DND-41 (cell line): ENCODE results near the gene LTBP1.

ENCODE experiments used
- ATAC-seq: fragments of 200-7000 bp; cut with Tn5 transposase; 3 replicates; pipeline ENCODE4 v1.9.1; 2021; ENCODE audit warnings: low read depth; ENCODE audit not compliant: insufficient read depth
- DNase-seq: peaks from one replicate; pipeline ENCODE4 v3.0.0-alpha.2; 2020
- H2AFZ ChIP-seq: 2 replicates; pipeline ENCODE4 v1.6.0; 2012; ENCODE audit warnings: low read depth, low read length
- H3K27ac ChIP-seq: 2 replicates; pipeline ENCODE4 v1.5.1; 2012; ENCODE audit warnings: low read length, inconsistent platforms
- H3K27me3 ChIP-seq: fragments of 200-600 bp; sonication (generic); 2 replicates; pipeline ENCODE4 v1.6.0; 2012; ENCODE audit warnings: low read length, mild to moderate bottlenecking, inconsistent platforms; ENCODE audit not compliant: insufficient read depth, poor library complexity
- H3K36me3 ChIP-seq: 2 replicates; pipeline ENCODE4 v1.5.1; 2012; ENCODE audit warnings: low read length, inconsistent platforms; ENCODE audit not compliant: insufficient read depth
- H3K4me1 ChIP-seq: 2 replicates; pipeline ENCODE4 v1.5.1; 2012; ENCODE audit warnings: mild to moderate bottlenecking, low read length; ENCODE audit not compliant: insufficient read depth
- H3K4me2 ChIP-seq: 2 replicates; pipeline ENCODE4 v1.6.0; 2012; ENCODE audit warnings: mild to moderate bottlenecking, moderate library complexity, low read length, inconsistent platforms; ENCODE audit not compliant: insufficient read depth
- H3K4me3 ChIP-seq, 2 experiments: fragments of 200-600 bp in 1 of 2; shearing (Covaris generic) in 1 of 2; 2 replicates each; pipeline ENCODE4 v1.5.1; 2012 to 2016; ENCODE audit warnings: inconsistent platforms in 2 of 2, low read length in 2 of 2, mild to moderate bottlenecking in 2 of 2, low read depth in 1 of 2, moderate library complexity in 1 of 2
- H3K79me2 ChIP-seq: 2 replicates; pipeline ENCODE4 v1.6.0; 2012; ENCODE audit warnings: low read length, inconsistent platforms; ENCODE audit not compliant: insufficient read depth
- H3K9ac ChIP-seq: 2 replicates; pipeline ENCODE4 v1.6.0; 2012; ENCODE audit warnings: low read depth, mild to moderate bottlenecking, inconsistent platforms, low read length, moderate library complexity
- H3K9me3 ChIP-seq: 2 replicates; pipeline ENCODE4 v1.5.1; 2012; ENCODE audit warnings: low read length, moderate library complexity, mild to moderate bottlenecking, inconsistent platforms; ENCODE audit not compliant: insufficient read depth, severe bottlenecking
- H4K20me1 ChIP-seq: 2 replicates; pipeline ENCODE4 v1.6.0; 2012; ENCODE audit warnings: low read length; ENCODE audit not compliant: insufficient read depth
- EZH2 ChIP-seq: IDR thresholded peaks from 3 replicates; pipeline ENCODE4 v1.6.1; 2012; ENCODE audit warnings: borderline replicate concordance, low read depth, mild to moderate bottlenecking, moderate library complexity, low read length, inconsistent platforms; ENCODE audit not compliant: severe bottlenecking
- TF ChIP-seq, protein P1 (sequence below): IDR thresholded peaks from 2 replicates; pipeline ENCODE4 v1.5.1; 2012; ENCODE audit warnings: borderline replicate concordance, low read length, moderate library complexity, mild to moderate bottlenecking; ENCODE audit not compliant: poor library complexity, severe bottlenecking; ENCODE audit errors: extremely low read depth

LTBP1 gene

DNA sequence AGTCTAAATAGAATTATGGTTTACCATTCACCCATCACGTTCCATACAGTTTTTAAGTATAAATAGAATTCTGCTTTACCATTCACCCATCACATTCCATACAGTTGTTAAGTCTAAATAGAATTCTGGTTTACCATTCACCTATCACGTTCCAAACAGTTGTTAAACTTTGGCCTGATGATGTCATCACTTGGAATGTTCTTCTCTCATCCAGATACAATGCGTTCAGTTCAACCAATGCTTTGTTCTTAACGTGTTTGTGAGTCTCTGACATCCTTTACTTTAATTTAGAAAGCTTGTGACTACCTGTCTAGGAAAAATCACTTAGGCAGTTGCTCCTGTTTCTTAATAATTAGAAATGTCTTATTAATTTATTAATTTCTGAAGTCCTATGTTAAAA lies 293.4 kb downstream of the LTBP1 start:
- no peak for DNase-seq
- Histone ChIP-seq H3K4me2 (no peak overlapping the region), H3K79me2 (no peaks in the 10 kb centered on the region), H2AFZ (no peak overlapping the region), H3K9me3 (no peaks in the 10 kb centered on the region), H3K27ac (no peak overlapping the region), H4K20me1 (no peaks in the 10 kb centered on the region), H3K27me3 (no peaks in the 10 kb centered on the region), H3K9ac (no peak overlapping the region), H3K4me3 (no peak overlapping the region), H3K36me3 (no peaks in the 10 kb centered on the region), H3K4me1 (no peaks in the 10 kb centered on the region)
- no peak for TF ChIP-seq EZH2
- TF ChIP-seq, protein P1, sequence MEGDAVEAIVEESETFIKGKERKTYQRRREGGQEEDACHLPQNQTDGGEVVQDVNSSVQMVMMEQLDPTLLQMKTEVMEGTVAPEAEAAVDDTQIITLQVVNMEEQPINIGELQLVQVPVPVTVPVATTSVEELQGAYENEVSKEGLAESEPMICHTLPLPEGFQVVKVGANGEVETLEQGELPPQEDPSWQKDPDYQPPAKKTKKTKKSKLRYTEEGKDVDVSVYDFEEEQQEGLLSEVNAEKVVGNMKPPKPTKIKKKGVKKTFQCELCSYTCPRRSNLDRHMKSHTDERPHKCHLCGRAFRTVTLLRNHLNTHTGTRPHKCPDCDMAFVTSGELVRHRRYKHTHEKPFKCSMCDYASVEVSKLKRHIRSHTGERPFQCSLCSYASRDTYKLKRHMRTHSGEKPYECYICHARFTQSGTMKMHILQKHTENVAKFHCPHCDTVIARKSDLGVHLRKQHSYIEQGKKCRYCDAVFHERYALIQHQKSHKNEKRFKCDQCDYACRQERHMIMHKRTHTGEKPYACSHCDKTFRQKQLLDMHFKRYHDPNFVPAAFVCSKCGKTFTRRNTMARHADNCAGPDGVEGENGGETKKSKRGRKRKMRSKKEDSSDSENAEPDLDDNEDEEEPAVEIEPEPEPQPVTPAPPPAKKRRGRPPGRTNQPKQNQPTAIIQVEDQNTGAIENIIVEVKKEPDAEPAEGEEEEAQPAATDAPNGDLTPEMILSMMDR, result no peak
- no peak for ATAC-seq

DNA sequence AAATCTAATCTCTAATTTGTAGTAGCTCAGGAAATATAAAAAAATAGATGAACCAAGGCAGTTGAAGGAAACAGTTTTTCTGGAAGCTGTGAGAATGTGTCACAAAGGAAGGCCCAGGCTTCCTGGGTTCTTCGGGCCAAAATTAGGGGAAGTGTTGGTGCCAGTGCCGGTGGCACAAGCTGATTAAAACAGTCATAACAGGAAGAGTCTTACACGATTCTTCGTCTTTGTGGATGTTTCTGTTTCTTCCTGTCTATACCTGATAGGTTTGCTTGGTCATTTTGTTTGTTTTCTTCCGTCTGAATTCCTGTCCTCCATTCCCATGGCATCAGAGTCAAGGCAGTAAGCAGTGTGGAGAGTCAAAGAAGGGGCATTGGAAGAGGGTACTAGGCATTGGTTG lies 294.3 kb downstream of the LTBP1 start:
- Histone ChIP-seq H3K4me1 (no peaks in the 10 kb centered on the region), H3K27ac (no peak overlapping the region), H3K27me3 (no peaks in the 10 kb centered on the region), H2AFZ (no peak overlapping the region), H3K4me3 (no peak overlapping the region), H3K4me2 (no peak overlapping the region), H4K20me1 (no peaks in the 10 kb centered on the region), H3K36me3 (no peaks in the 10 kb centered on the region), H3K9ac (no peak overlapping the region), H3K9me3 (no peaks in the 10 kb centered on the region), H3K79me2 (no peaks in the 10 kb centered on the region)
- ATAC-seq, result no peak
- no peak for DNase-seq
- no peak for TF ChIP-seq EZH2

DNA sequence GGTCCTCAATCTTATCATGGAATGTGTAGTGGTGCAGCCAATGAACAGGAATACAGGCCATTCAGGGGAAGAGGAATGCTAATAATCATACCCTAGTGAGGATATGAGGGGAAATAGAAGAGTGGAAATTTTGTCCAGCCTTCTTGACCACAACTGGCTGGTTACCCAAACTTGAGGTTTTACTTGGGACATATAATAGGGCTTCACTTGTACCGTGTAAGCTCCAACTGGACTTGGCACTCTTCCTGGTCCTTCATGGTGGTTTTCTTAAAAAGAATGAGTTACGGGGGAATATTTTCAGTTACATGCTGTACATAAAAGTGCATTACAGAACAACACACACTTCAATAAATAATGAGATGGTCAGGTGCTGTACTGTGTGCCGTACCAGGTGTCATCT lies 294.8 kb downstream of the LTBP1 start:
- no peak for ATAC-seq
- H2AFZ ChIP-seq, result no peak overlapping the region
- H3K36me3 ChIP-seq, result no peaks in the 10 kb centered on the region
- H3K9ac ChIP-seq, result no peak overlapping the region
- H4K20me1 ChIP-seq, result no peaks in the 10 kb centered on the region
- no peak for DNase-seq
- no peaks in the 10 kb centered on the region for H3K4me1 ChIP-seq
- H3K4me2 ChIP-seq, result no peak overlapping the region
- no peaks in the 10 kb centered on the region for H3K27me3 ChIP-seq
- no peaks in the 10 kb centered on the region for H3K9me3 ChIP-seq
- TF ChIP-seq, protein P1, result no peak
- TF ChIP-seq EZH2, result no peak
- H3K79me2 ChIP-seq, result no peaks in the 10 kb centered on the region
- no peak overlapping the region for H3K4me3 ChIP-seq
- no peak overlapping the region for H3K27ac ChIP-seq

DNA sequence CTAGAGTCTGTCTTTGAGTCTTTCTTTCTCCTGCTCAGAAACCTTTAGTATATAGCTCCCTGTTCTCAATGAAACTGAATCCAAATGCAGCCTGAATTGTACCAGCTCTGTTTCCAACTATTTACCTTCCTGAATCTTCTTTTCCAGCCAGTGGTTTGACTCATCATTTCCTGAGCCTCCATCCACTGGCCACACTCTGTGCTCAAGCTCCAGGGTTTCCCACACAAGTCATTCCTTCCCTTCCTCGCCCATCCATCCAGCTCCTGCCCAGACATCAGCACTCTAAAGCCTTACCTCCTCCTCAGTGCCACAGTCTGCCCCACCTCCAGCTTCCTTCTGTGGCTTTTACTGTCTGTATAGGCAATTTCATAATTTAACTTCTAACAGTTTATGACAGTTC lies 296.1 kb downstream of the LTBP1 start:
- H3K27me3 ChIP-seq, result no peaks in the 10 kb centered on the region
- DNase-seq, result no peak
- no peak overlapping the region for H3K27ac ChIP-seq

More for the DNA sequence above, 296.1 kb downstream of the LTBP1 start:
- Histone ChIP-seq H3K4me2 (no peak overlapping the region), H3K79me2 (no peaks in the 10 kb centered on the region), H3K36me3 (no peaks in the 10 kb centered on the region), H3K9ac (no peak overlapping the region), H3K4me1 (no peaks in the 10 kb centered on the region), H3K9me3 (no peaks in the 10 kb centered on the region), H3K4me3 (no peak overlapping the region), H2AFZ (no peak overlapping the region), H4K20me1 (no peaks in the 10 kb centered on the region)
- TF ChIP-seq, protein P1, result no peak
- no peak for TF ChIP-seq EZH2
- ATAC-seq, result no peak
